Measurements from ENCODE around the gene MGLL. TPM values are rescaled to one million over a fixed set of nuclear protein-coding genes. Genes with fewer than 3 reads are reported as not detected.
A peak's percentile ranks its signal among the peaks of the same experiment; 100 is the strongest.

Gene MGLL
- total RNA-seq, 1 experiment from 2014 or later: 6.8 TPM

DNA sequence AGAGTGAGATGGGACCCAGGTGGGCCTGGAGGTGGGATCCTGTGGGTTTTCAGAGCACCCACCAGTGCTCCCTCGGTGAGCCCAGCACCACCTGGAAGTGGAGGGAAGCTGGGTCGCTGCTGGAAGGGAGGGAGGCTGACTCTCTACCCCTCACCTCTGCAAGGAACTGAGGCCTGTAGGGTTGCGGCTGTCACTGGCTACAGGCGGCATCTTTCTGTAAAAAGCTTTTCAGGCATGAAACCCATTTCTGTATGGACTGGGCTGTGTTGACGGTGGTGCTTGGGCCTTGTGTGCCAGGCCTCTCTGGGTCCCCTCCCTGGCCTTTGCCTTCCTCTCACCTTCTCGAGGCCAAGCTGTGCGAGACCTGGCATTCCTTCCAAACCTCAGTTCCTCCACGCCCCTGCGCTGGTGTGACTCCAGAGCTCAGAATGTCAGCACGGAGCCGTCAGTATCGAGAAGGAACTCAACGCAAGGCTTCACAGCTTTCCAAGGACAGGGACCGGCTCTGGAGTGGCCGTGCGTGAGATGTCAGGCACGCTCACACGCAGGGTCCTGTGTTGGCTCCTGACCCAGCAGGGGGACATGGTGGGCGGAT, 133.0 kb downstream of the MGLL start:
- ChIA-PET RAD21 (ENCODE audit: low non-redundant PET in 1 of 2, low total read pairs in 2 of 2, uncharacterized antibody in 2 of 2, unreplicated experiment in 2 of 2) (no interaction called here), POLR2A (no interaction called here), CTCF (interaction anchor here (1.5 to 2.2 kb wide), 2 partner anchors 143 to 270 kb away, joined by 3 to 11 read pairs; no protein-coding TSS in a partner anchor)
- peaks cover 13 to 36% of the 10 kb centered on the region in 2 experiments for H3K4me1 ChIP-seq (ENCODE audit: control insufficient read depth in 1 of 2, insufficient read depth in 2 of 2, low read length in 2 of 2)
- no peaks in the 10 kb centered on the region for H3K9me2 ChIP-seq (ENCODE audit: insufficient read depth)
- H3K9ac ChIP-seq (ENCODE audit: low read length): peak overlapping the region; percentile 49; the same call in 1 of the 2 replicates
- ATAC-seq: no peak
- no peaks in the 10 kb centered on the region for H3K36me3 ChIP-seq (ENCODE audit: control insufficient read depth in 1 of 2, insufficient read depth in 2 of 2, low read length in 2 of 2)
- intact Hi-C loops (cut with micrococcal nuclease): no loop called here
- no peak overlapping the region for H3K4me3 ChIP-seq (replicated peaks in 1 of 2; ENCODE audit: low read depth in 1 of 2, low read length in 2 of 2)
- no peaks in the 10 kb centered on the region for H3K79me2 ChIP-seq (ENCODE audit: insufficient read depth, low read length)
- H3K4me2 ChIP-seq (ENCODE audit: low read length): peak overlapping the region; percentile 64
- no peak overlapping the region; the same call in 1 of the 2 replicates for H3K27ac ChIP-seq (ENCODE audit: low read depth, low read length)
- BruUV-seq (replicated peaks): no TSS peak
- H4K20me1 ChIP-seq (ENCODE audit: insufficient read depth): no peaks in the 10 kb centered on the region
- no peak overlapping the region for H2AFZ ChIP-seq (ENCODE audit: low read depth, low read length, poor library complexity, severe bottlenecking)
- DNase-seq (ENCODE audit: low read depth, low spot score): no peak
- H3K9me3 ChIP-seq (ENCODE audit: control insufficient read depth in 1 of 2, insufficient read depth in 1 of 2, low read depth in 1 of 2, low read length in 2 of 2): no peaks in the 10 kb centered on the region
- H3K27me3 ChIP-seq (ENCODE audit: insufficient read depth, low read length): no peaks in the 10 kb centered on the region
- no peak for TF ChIP-seq CEBPB (IDR thresholded peaks at IDR 0.05; ENCODE audit: low read depth)
- no peak for TF ChIP-seq YY1 (IDR thresholded peaks at IDR 0.05; ENCODE audit: extremely low read depth, insufficient replicate concordance, low read depth, low read length)
- TF ChIP-seq SRF (IDR thresholded peaks at IDR 0.05; ENCODE audit: low read depth): no peak
- no peak for TF ChIP-seq POLR2A (IDR thresholded peaks at IDR 0.05; ENCODE audit: borderline replicate concordance, extremely low read depth, insufficient read depth, insufficient read length)
- no peak for TF ChIP-seq ZBTB33 (IDR thresholded peaks at IDR 0.05; ENCODE audit: extremely low read depth, insufficient replicate concordance, low read length)
- TF ChIP-seq ZFX (IDR thresholded peaks at IDR 0.05): no peak
- TF ChIP-seq EGR1 (IDR thresholded peaks at IDR 0.05; ENCODE audit: low read depth): no peak
- TF ChIP-seq TCF7L2 (IDR thresholded peaks at IDR 0.05; ENCODE audit: borderline replicate concordance, extremely low read depth, insufficient read depth, insufficient read length): no peak
- TF ChIP-seq EZH2 (IDR thresholded peaks at IDR 0.05): no peak
- no peak for TF ChIP-seq EZH2phosphoT487 (IDR thresholded peaks at IDR 0.05; ENCODE audit: borderline replicate concordance)
- TF ChIP-seq ZNF274 (IDR thresholded peaks at IDR 0.05; ENCODE audit: low read depth, low read length): no peak
- TF ChIP-seq SP1 (IDR thresholded peaks at IDR 0.05; ENCODE audit: low read depth): no peak
- TF ChIP-seq ELF1 (IDR thresholded peaks at IDR 0.05; ENCODE audit: borderline replicate concordance, low read depth): no peak
- TF ChIP-seq FOSL1 (IDR thresholded peaks at IDR 0.05; ENCODE audit: low read depth): no peak
- TF ChIP-seq, protein P1, sequence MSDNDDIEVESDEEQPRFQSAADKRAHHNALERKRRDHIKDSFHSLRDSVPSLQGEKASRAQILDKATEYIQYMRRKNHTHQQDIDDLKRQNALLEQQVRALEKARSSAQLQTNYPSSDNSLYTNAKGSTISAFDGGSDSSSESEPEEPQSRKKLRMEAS (IDR thresholded peaks at IDR 0.05): no peak
- TF ChIP-seq CBX3 (IDR thresholded peaks at IDR 0.05; ENCODE audit: low read depth): no peak
